ENCODE results near the gene PRKACG. TPM values are rescaled to one million over a fixed set of nuclear protein-coding genes. Genes with fewer than 3 reads are reported as not detected.

Gene PRKACG
- total RNA-seq, 1 experiment from 2014 or later: not detected

- Histone ChIP-seq H3K4me2 (ENCODE audit: low read length) (no peak overlapping the region), H3F3A (ENCODE audit: low read length, unreplicated experiment) (no peaks in the 10 kb centered on the region), H3K27ac (ENCODE audit: low read length) (no peak overlapping the region), H3K9ac (ENCODE audit: low read length) (no peak overlapping the region), H3K9me3 (ENCODE audit: low read length) (no peaks in the 10 kb centered on the region), H3K4me1 (ENCODE audit: insufficient read depth, low read length) (no peaks in the 10 kb centered on the region), H3K27me3 (ENCODE audit: low read length) (no peaks in the 10 kb centered on the region), H2AFZ (ENCODE audit: low read length) (no peak overlapping the region), H3K36me3 (ENCODE audit: low read depth, low read length) (no peaks in the 10 kb centered on the region), H3K9me2 (replicated peaks; ENCODE audit: low read length) (no peaks in the 10 kb centered on the region), H3K4me3 (ENCODE audit: low read length) (no peak overlapping the region), H3K79me2 (ENCODE audit: low read length) (no peaks in the 10 kb centered on the region), H4K20me1 (ENCODE audit: low read length) (no peaks in the 10 kb centered on the region)
- ATAC-seq (no peak), DNase-seq (no peak)
- ChIA-PET CTCF (no interaction called here), POLR2A (ENCODE audit: unreplicated experiment) (no interaction called here)
- intact Hi-C loops (cut with micrococcal nuclease): no loop called here
- no TSS peak for BruUV-seq (replicated peaks)
- TF ChIP-seq CTCF (conservative IDR thresholded peaks at IDR 0.05; ENCODE audit: low read depth, low read length) (no peak), EZH2 (IDR thresholded peaks at IDR 0.05; ENCODE audit: low read length, unreplicated experiment) (no peak), EZH2phosphoT487 (IDR thresholded peaks at IDR 0.05; ENCODE audit: borderline replicate concordance, low read length) (no peak)
Measured at GRCh38 chr9:68983522-68984424, 30.1 kb downstream of the PRKACG start.

- Histone ChIP-seq H3K36me3 (ENCODE audit: low read depth, low read length) (no peaks in the 10 kb centered on the region), H3K79me2 (ENCODE audit: low read length) (no peaks in the 10 kb centered on the region), H3F3A (ENCODE audit: low read length, unreplicated experiment) (no peaks in the 10 kb centered on the region), H3K9me2 (replicated peaks; ENCODE audit: low read length) (no peaks in the 10 kb centered on the region), H3K27ac (ENCODE audit: low read length) (no peak overlapping the region), H4K20me1 (ENCODE audit: low read length) (no peaks in the 10 kb centered on the region), H3K9me3 (ENCODE audit: low read length) (no peaks in the 10 kb centered on the region), H3K4me3 (ENCODE audit: low read length) (no peak overlapping the region), H3K9ac (ENCODE audit: low read length) (no peak overlapping the region), H3K4me1 (ENCODE audit: insufficient read depth, low read length) (no peaks in the 10 kb centered on the region), H2AFZ (ENCODE audit: low read length) (no peak overlapping the region), H3K27me3 (ENCODE audit: low read length) (no peaks in the 10 kb centered on the region), H3K4me2 (ENCODE audit: low read length) (no peak overlapping the region)
- ATAC-seq (no peak), DNase-seq (no peak)
- POLR2A ChIA-PET (ENCODE audit: unreplicated experiment): no interaction called here
- no peak for TF ChIP-seq EZH2phosphoT487 (IDR thresholded peaks at IDR 0.05; ENCODE audit: borderline replicate concordance, low read length)
- TF ChIP-seq EZH2 (IDR thresholded peaks at IDR 0.05; ENCODE audit: low read length, unreplicated experiment): no peak
- TF ChIP-seq CTCF (conservative IDR thresholded peaks at IDR 0.05; ENCODE audit: low read depth, low read length): no peak
- intact Hi-C loops (cut with micrococcal nuclease): no loop called here
- BruUV-seq (replicated peaks): no TSS peak
- CTCF ChIA-PET: no interaction called here
Measured at GRCh38 chr9:68983008-68983411, 30.9 kb downstream of the PRKACG start.

- Histone ChIP-seq H3K9me2 (replicated peaks; ENCODE audit: low read length) (no peaks in the 10 kb centered on the region), H3K9me3 (ENCODE audit: low read length) (no peaks in the 10 kb centered on the region), H3K4me2 (ENCODE audit: low read length) (no peak overlapping the region), H3K27ac (ENCODE audit: low read length) (no peak overlapping the region), H3K79me2 (ENCODE audit: low read length) (no peaks in the 10 kb centered on the region), H3K9ac (ENCODE audit: low read length) (no peak overlapping the region), H4K20me1 (ENCODE audit: low read length) (no peaks in the 10 kb centered on the region), H3F3A (ENCODE audit: low read length, unreplicated experiment) (no peaks in the 10 kb centered on the region), H3K36me3 (ENCODE audit: low read depth, low read length) (no peaks in the 10 kb centered on the region), H3K4me1 (ENCODE audit: insufficient read depth, low read length) (no peaks in the 10 kb centered on the region), H3K27me3 (ENCODE audit: low read length) (no peaks in the 10 kb centered on the region), H3K4me3 (ENCODE audit: low read length) (no peak overlapping the region), H2AFZ (ENCODE audit: low read length) (no peak overlapping the region)
- ATAC-seq (no peak; the same call in 1 of the 2 replicates), DNase-seq (peak; percentile 7)
- no TSS peak for BruUV-seq (replicated peaks)
- no peak for TF ChIP-seq EZH2phosphoT487 (IDR thresholded peaks at IDR 0.05; ENCODE audit: borderline replicate concordance, low read length)
- TF ChIP-seq EZH2 (IDR thresholded peaks at IDR 0.05; ENCODE audit: low read length, unreplicated experiment): no peak
- POLR2A ChIA-PET (ENCODE audit: unreplicated experiment): no interaction called here
- intact Hi-C loops (cut with micrococcal nuclease): no loop called here
- CTCF ChIA-PET: no interaction called here
Measured at GRCh38 chr9:68981789-68982188, 32.1 kb downstream of the PRKACG start.

All from PC-3 (cell line).